Activated naive CD4-positive, alpha-beta T cell treated with anti-CD3 and anti-CD28 coated beads, Interleukin-2, amount 50 U/mL, for 16 hours (primary cell): ENCODE measurements around the gene RHO.

ENCODE experiments used
- DNase-seq: peaks from one replicate; pipeline ENCODE4 v3.0.0-alpha.2; 2020

RHO gene

GRCh38 chr3:129548104-129548965, 19.9 kb downstream of the RHO start:
- DNase-seq, result no peak

GRCh38 chr3:129549006-129549800, 20.8 kb downstream of the RHO start:
- DNase-seq, result no peak

- DNase-seq, result no peak
Observed at GRCh38 chr3:129549805-129550204, 21.4 kb downstream of the RHO start.

GRCh38 chr3:129552287-129553050, 24.0 kb downstream of the RHO start:
- DNase-seq, result no peak

- DNase-seq, result no peak
Observed at GRCh38 chr3:129553171-129553570, 24.7 kb downstream of the RHO start.

- no peak for DNase-seq
Observed at GRCh38 chr3:129553719-129554118, 25.3 kb downstream of the RHO start.

- DNase-seq, result no peak
Observed at GRCh38 chr3:129554356-129555152, 26.1 kb downstream of the RHO start.

GRCh38 chr3:129555153-129555550, 26.7 kb downstream of the RHO start:
- DNase-seq, result no peak

GRCh38 chr3:129555616-129556357, 27.3 kb downstream of the RHO start:
- no peak for DNase-seq

GRCh38 chr3:129556358-129556695, 27.9 kb downstream of the RHO start:
- no peak for DNase-seq

GRCh38 chr3:129556890-129557547, 28.6 kb downstream of the RHO start:
- DNase-seq, result no peak

- DNase-seq, result no peak
Observed at GRCh38 chr3:129557548-129557894, 29.1 kb downstream of the RHO start.

GRCh38 chr3:129558081-129558771, 29.8 kb downstream of the RHO start:
- no peak for DNase-seq

GRCh38 chr3:129558772-129559564, 30.5 kb downstream of the RHO start:
- DNase-seq, result no peak

- no peak for DNase-seq
Observed at GRCh38 chr3:129559565-129560079, 31.2 kb downstream of the RHO start.

- DNase-seq, result no peak
Observed at GRCh38 chr3:129560269-129560787, 31.9 kb downstream of the RHO start.

GRCh38 chr3:129560911-129561594, 32.6 kb downstream of the RHO start:
- no peak for DNase-seq

GRCh38 chr3:129561619-129562248, 33.3 kb downstream of the RHO start:
- DNase-seq, result no peak
